HG03457 (cell line): ENCODE results near the gene SSBP4.
"Not testable (repeated sequence)": the region's sequence is repeated elsewhere in the genome, so short reads cannot be mapped to it uniquely, and the experiment has no call there.

Experiments
- ATAC-seq: cut with Tn5 transposase; IDR thresholded peaks from one replicate; pipeline ENCODE4 v1.9.1; 2021; ENCODE audit warnings: moderate number of reproducible peaks; ENCODE audit not compliant: unreplicated experiment

Gene SSBP4

GRCh38 chr19:18392926-18393325 is 26.3 kb upstream of the SSBP4 start:
- ATAC-seq = no peak

GRCh38 chr19:18393836-18394235 is 25.4 kb upstream of the SSBP4 start:
- no peak for ATAC-seq

GRCh38 chr19:18396471-18397241 is 22.5 kb upstream of the SSBP4 start:
- no peak for ATAC-seq

- ATAC-seq = no peak
These were observed 21.7 kb upstream of the SSBP4 start, which contains the start of gene LRRC25 for GRCh38 chr19:18397242-18398202. TSS of gene LRRC25 (minus strand) at chr19:18397622. CDS start at chr19:18396963, 659 bp downstream.

- no peak for ATAC-seq
These were observed 20.2 kb upstream of the SSBP4 start for GRCh38 chr19:18399008-18399407.

GRCh38 chr19:18401580-18402112 is 17.6 kb upstream of the SSBP4 start:
- no peak for ATAC-seq

- ATAC-seq = not testable (repeated sequence)
These were observed 16.5 kb upstream of the SSBP4 start for GRCh38 chr19:18402455-18403248.

- not testable (repeated sequence) for ATAC-seq
These were observed 13.4 kb upstream of the SSBP4 start for GRCh38 chr19:18405754-18406153.

- no peak for ATAC-seq
These were observed 12.4 kb upstream of the SSBP4 start for GRCh38 chr19:18406749-18407148.

- no peak for ATAC-seq
These were observed 11.1 kb upstream of the SSBP4 start for GRCh38 chr19:18408053-18408476.

- no peak for ATAC-seq
These were observed 6.5 kb upstream of the SSBP4 start for GRCh38 chr19:18412610-18413239.

- no peak for ATAC-seq
These were observed 4.6 kb upstream of the SSBP4 start for GRCh38 chr19:18414504-18415177.

- no peak for ATAC-seq
These were observed 3.9 kb upstream of the SSBP4 start for GRCh38 chr19:18415178-18415867.

- no peak for ATAC-seq
These were observed 2.4 kb upstream of the SSBP4 start for GRCh38 chr19:18416778-18417249.

- ATAC-seq = no peak
These were observed 1.8 kb upstream of the SSBP4 start for GRCh38 chr19:18417250-18418028.

- ATAC-seq = no peak
These were observed 1.1 kb upstream of the SSBP4 start for GRCh38 chr19:18418029-18418482.

GRCh38 chr19:18418483-18419194 is 559 bp upstream of the SSBP4 start:
- ATAC-seq = no peak
